ENCODE measurements around the gene C1QTNF6. TPM values are rescaled to one million over a fixed set of nuclear protein-coding genes. Genes with fewer than 3 reads are reported as not detected.

The C1QTNF6 gene
- total and polyA plus RNA-seq, 2 of the 4 experiments (the other 2 are of a cell fraction), result 1.1 to 10.9 TPM

- Histone ChIP-seq H3K18ac (ENCODE audit: low read depth, low read length) (no peak overlapping the region), H3K27ac (ENCODE audit: insufficient read depth, low read length) (no peak overlapping the region), H4K5ac (ENCODE audit: low read depth, low read length) (no peak overlapping the region), H3K36me3 (ENCODE audit: control insufficient read depth, insufficient read depth, low read length) (no peaks in the 10 kb centered on the region), H3K4me1 (ENCODE audit: control insufficient read depth, insufficient read depth, low read length) (peaks cover 2% of the 10 kb centered on the region; the same call in 1 of the 2 replicates), H2BK120ac (ENCODE audit: low read depth, low read length) (no peak overlapping the region), H2BK5ac (ENCODE audit: low read depth, low read length, poor library complexity, severe bottlenecking) (no peak overlapping the region), H2BK20ac (ENCODE audit: low read depth, low read length) (no peak overlapping the region), H2AK5ac (ENCODE audit: low read depth, low read length) (no peak overlapping the region), H3K56ac (ENCODE audit: extremely low read depth, insufficient read depth, low read length) (no peak overlapping the region), H2BK15ac (ENCODE audit: low read depth, low read length) (no peak overlapping the region), H3K9ac (ENCODE audit: low read depth, low read length) (no peak overlapping the region), H4K91ac (ENCODE audit: insufficient read depth, low read depth, low read length) (no peak overlapping the region), H2AFZ (replicated peaks; ENCODE audit: low read length, poor library complexity) (no peak overlapping the region), H3K9me3 (ENCODE audit: control insufficient read depth, insufficient read depth, low read length) (no peaks in the 10 kb centered on the region), H3K4ac (ENCODE audit: low read depth, low read length) (no peak overlapping the region), H3K27me3 (ENCODE audit: control insufficient read depth, insufficient read depth, low read length) (peaks cover 48% of the 10 kb centered on the region), H3K14ac (replicated peaks; ENCODE audit: low read depth, low read length) (no peak overlapping the region), H3K79me1 (ENCODE audit: low read depth in 1 of 2, low read length in 2 of 2) (no peaks in the 10 kb centered on the region), H2AK9ac (replicated peaks; ENCODE audit: low read depth, low read length, poor library complexity) (no peak overlapping the region), H3K4me2 (ENCODE audit: low read depth, low read length) (no peak overlapping the region), H4K20me1 (ENCODE audit: insufficient read depth, low read length) (no peaks in the 10 kb centered on the region), H4K8ac (ENCODE audit: low read depth in 2 of 2, low read length in 2 of 2) (no peak overlapping the region), H3K4me3 (ENCODE audit: insufficient read depth, low read depth, low read length) (no peak overlapping the region), H3K23ac (ENCODE audit: low read depth, low read length) (no peak overlapping the region), H3K9me1 (ENCODE audit: insufficient read depth, low read length) (no peaks in the 10 kb centered on the region)
- intact Hi-C loops (cut with micrococcal nuclease) (no loop called here), dilution Hi-C loops (cut with HindIII; ENCODE audit: low sequenced_read_pairs, unreplicated experiment) (no loop called here), in situ Hi-C loops (cut with MboI; ENCODE audit: low sequenced_read_pairs) (no loop called here)
- ATAC-seq (ENCODE audit: low read depth) (no peak), DNase-seq (no peak)
- no peak for TF ChIP-seq MXI1 (IDR thresholded peaks at IDR 0.05; ENCODE audit: borderline replicate concordance, low read depth, low read length)
- TF ChIP-seq NFE2L2 (IDR thresholded peaks at IDR 0.05; ENCODE audit: low read depth, low read length), result no peak
- no peak for TF ChIP-seq FOS (IDR thresholded peaks at IDR 0.05; ENCODE audit: low read depth, low read length)
- TF ChIP-seq USF2 (IDR thresholded peaks at IDR 0.05; ENCODE audit: low read depth, low read length), result no peak
- no peak for TF ChIP-seq ELK1 (IDR thresholded peaks at IDR 0.05; ENCODE audit: borderline replicate concordance, low read depth, low read length)
- TF ChIP-seq RFX5 (IDR thresholded peaks at IDR 0.05; ENCODE audit: low read depth, low read length), result no peak
- TF ChIP-seq CTCF (conservative IDR thresholded peaks at IDR 0.05; ENCODE audit: low read depth, low read length), result no peak
- TF ChIP-seq RAD21 (IDR thresholded peaks at IDR 0.05; ENCODE audit: low read length), result no peak
- TF ChIP-seq MAZ (IDR thresholded peaks at IDR 0.05; ENCODE audit: borderline replicate concordance, low read depth, low read length), result no peak
- TF ChIP-seq RCOR1 (IDR thresholded peaks at IDR 0.05; ENCODE audit: insufficient replicate concordance, low read length), result no peak
- no peak for TF ChIP-seq BHLHE40 (IDR thresholded peaks at IDR 0.05; ENCODE audit: low read depth, low read length)
- TF ChIP-seq CHD1 (IDR thresholded peaks at IDR 0.05; ENCODE audit: low read depth, low read length), result no peak
- no peak for TF ChIP-seq CEBPB (IDR thresholded peaks at IDR 0.05; ENCODE audit: low read depth, low read length)
- TF ChIP-seq SMC3 (IDR thresholded peaks at IDR 0.05; ENCODE audit: low read depth, low read length), result no peak
- TF ChIP-seq MAFK (IDR thresholded peaks at IDR 0.05; ENCODE audit: low read depth, low read length), result no peak
- TF ChIP-seq POLR2A (IDR thresholded peaks at IDR 0.05; ENCODE audit: low read depth, low read length), result no peak
- 73% methylated on average over 2 of the region's 10 CpGs; no CpG with 5 or more reads in 1 of the 2 experiments for WGBS, 2 experiments (ENCODE audit: extremely low coverage in 2 of 2, insufficient read length in 1 of 2)
- CTCF ChIA-PET, result no interaction called here
- no TSS peak for BruUV-seq (replicated peaks)
- POLR2A ChIA-PET (ENCODE audit: unreplicated experiment), result no interaction called here
Measured at GRCh38 chr22:37144180-37144554, 43.9 kb downstream of the C1QTNF6 start.
